PC-3 (cell line): ENCODE results near the gene KIF20B. TPM values are rescaled to one million over a fixed set of nuclear protein-coding genes. Genes with fewer than 3 reads are reported as not detected.

Experiments
- ATAC-seq: fragments of 200-7000 bp; cut with Tn5 transposase; 2 replicates; pipeline ENCODE4 v1.9.1; 2020; ENCODE audit warnings: mild to moderate bottlenecking, moderate library complexity
- BruUV-seq: library from RNA; stranded (reverse); fragments of 400-500 nt; replicated peaks from 2 replicates; lab custom pipeline; 2021; lab: Mats Ljungman, UMichigan
- CTCF ChIA-PET: fragments of 300-600 bp; sonication (Branson Sonifier 250); formaldehyde crosslinking; loops from one replicate; lab custom pipeline; 2022; ENCODE audit warnings: antibody characterized with exemption; lab: Charles Lee
- POLR2A ChIA-PET: fragments of 300-600 bp; sonication (Branson Sonifier 250); formaldehyde crosslinking; loops from one replicate; lab custom pipeline; 2022; ENCODE audit warnings: antibody characterized with exemption; ENCODE audit not compliant: unreplicated experiment; lab: Charles Lee
- DNase-seq: peaks from one replicate; pipeline ENCODE4 v3.0.0-alpha.2; 2015
- H2AFZ ChIP-seq: fragments of 300-600 bp; sonication (generic); 2 replicates; pipeline ENCODE4 v1.6.0; 2016; ENCODE audit warnings: antibody characterized with exemption, low read length
- H3F3A ChIP-seq: fragments of 300-600 bp; sonication (generic); one replicate; pipeline ENCODE4 v1.6.0; 2017; ENCODE audit warnings: antibody characterized with exemption, low read length, control low read depth, mild to moderate bottlenecking; ENCODE audit not compliant: unreplicated experiment
- H3K27ac ChIP-seq: fragments of 300-600 bp; sonication (generic); 2 replicates; pipeline ENCODE4 v1.5.1; 2016; ENCODE audit warnings: mild to moderate bottlenecking, low read length
- H3K27me3 ChIP-seq: fragments of 300-600 bp; sonication (generic); 2 replicates; pipeline ENCODE4 v1.6.1; 2016; ENCODE audit warnings: low read length, mixed read lengths
- H3K36me3 ChIP-seq: fragments of 300-600 bp; sonication (generic); 2 replicates; pipeline ENCODE4 v1.6.1; 2016; ENCODE audit warnings: low read depth, mixed run types, low read length, mixed read lengths
- H3K4me1 ChIP-seq: fragments of 300-600 bp; sonication (generic); 2 replicates; pipeline ENCODE4 v1.5.1; 2016; ENCODE audit warnings: low read length; ENCODE audit not compliant: insufficient read depth
- H3K4me2 ChIP-seq: fragments of 300-600 bp; sonication (generic); 2 replicates; pipeline ENCODE4 v1.6.0; 2016; ENCODE audit warnings: low read length
- H3K4me3 ChIP-seq: fragments of 300-600 bp; sonication (generic); 2 replicates; pipeline ENCODE4 v1.5.1; 2016; ENCODE audit warnings: mild to moderate bottlenecking, low read length, mixed read lengths
- H3K79me2 ChIP-seq: fragments of 300-600 bp; sonication (generic); 2 replicates; pipeline ENCODE4 v1.6.1; 2017; ENCODE audit warnings: low read length, mixed read lengths
- H3K9ac ChIP-seq: fragments of 300-600 bp; sonication (generic); 2 replicates; pipeline ENCODE4 v1.6.0; 2016; ENCODE audit warnings: mild to moderate bottlenecking, low read length
- H3K9me2 ChIP-seq: fragments of 300-600 bp; sonication (generic); replicated peaks from 2 replicates; pipeline ENCODE4 v1.6.1; 2016; ENCODE audit warnings: mixed run types, low read length, mixed read lengths
- H3K9me3 ChIP-seq: fragments of 300-600 bp; sonication (generic); 2 replicates; pipeline ENCODE4 v1.6.1; 2016; ENCODE audit warnings: low read length, mixed read lengths
- H4K20me1 ChIP-seq: fragments of 300-600 bp; sonication (generic); 2 replicates; pipeline ENCODE4 v1.6.1; 2016; ENCODE audit warnings: low read length, mixed read lengths
- EZH2 ChIP-seq: fragments of 300-600 bp; sonication (generic); IDR thresholded peaks from one replicate; pipeline ENCODE4 v1.6.1; 2017; ENCODE audit warnings: antibody characterized with exemption, mild to moderate bottlenecking, low read length; ENCODE audit not compliant: unreplicated experiment
- EZH2phosphoT487 ChIP-seq: fragments of 300-600 bp; sonication (generic); IDR thresholded peaks from 2 replicates; pipeline ENCODE4 v1.6.1; 2018; ENCODE audit warnings: mild to moderate bottlenecking, antibody characterized with exemption, low read length, borderline replicate concordance
- intact Hi-C: fragments of 100-400 bp; cut with micrococcal nuclease; formaldehyde crosslinking; loops from 2 replicates; pipeline ENCODE4 v1.9.0; 2023
- total RNA-seq: library from RNA; depleted of rRNA; stranded (reverse); fragments of >200 nt; gene quantifications from 2 replicates; pipeline ENCODE4 v1.2.3, GENCODE V29; 2014
- TF ChIP-seq, protein P1 (sequence below): fragments of 300-600 bp; sonication (generic); conservative IDR thresholded peaks from 2 replicates; pipeline ENCODE4 v1.5.1; 2017; ENCODE audit warnings: antibody characterized with exemption, low read depth, mild to moderate bottlenecking, low read length

The KIF20B gene
- total RNA-seq, 1 experiment from 2014 or later: 12.6 TPM

DNA sequence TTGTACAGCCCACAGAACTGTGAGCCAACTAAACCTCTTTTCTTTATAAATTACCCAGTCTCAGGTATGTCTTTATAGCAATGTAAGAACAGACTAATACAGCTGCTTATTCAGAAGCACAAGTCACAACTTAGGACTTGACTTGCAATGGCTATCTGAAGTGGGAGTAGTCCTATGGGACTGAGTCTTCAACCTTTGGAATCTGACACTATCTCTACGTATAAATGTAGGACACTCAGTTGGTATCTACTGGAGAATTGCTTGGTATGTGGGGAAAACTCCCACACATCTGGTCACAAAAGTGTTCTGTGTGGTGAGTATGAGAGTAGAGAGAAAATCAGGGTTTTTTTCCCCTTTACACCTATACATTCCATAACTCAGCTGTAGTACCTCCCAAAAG lies 44.1 kb upstream of the KIF20B start:
- DNase-seq (no peak), ATAC-seq (no peak)
- no peaks in the 10 kb centered on the region for H3K27me3 ChIP-seq
- TF ChIP-seq EZH2phosphoT487: no peak
- no peak for TF ChIP-seq EZH2
- TF ChIP-seq, protein P1, sequence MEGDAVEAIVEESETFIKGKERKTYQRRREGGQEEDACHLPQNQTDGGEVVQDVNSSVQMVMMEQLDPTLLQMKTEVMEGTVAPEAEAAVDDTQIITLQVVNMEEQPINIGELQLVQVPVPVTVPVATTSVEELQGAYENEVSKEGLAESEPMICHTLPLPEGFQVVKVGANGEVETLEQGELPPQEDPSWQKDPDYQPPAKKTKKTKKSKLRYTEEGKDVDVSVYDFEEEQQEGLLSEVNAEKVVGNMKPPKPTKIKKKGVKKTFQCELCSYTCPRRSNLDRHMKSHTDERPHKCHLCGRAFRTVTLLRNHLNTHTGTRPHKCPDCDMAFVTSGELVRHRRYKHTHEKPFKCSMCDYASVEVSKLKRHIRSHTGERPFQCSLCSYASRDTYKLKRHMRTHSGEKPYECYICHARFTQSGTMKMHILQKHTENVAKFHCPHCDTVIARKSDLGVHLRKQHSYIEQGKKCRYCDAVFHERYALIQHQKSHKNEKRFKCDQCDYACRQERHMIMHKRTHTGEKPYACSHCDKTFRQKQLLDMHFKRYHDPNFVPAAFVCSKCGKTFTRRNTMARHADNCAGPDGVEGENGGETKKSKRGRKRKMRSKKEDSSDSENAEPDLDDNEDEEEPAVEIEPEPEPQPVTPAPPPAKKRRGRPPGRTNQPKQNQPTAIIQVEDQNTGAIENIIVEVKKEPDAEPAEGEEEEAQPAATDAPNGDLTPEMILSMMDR: no peak
- no peak overlapping the region for H3K9ac ChIP-seq
- POLR2A ChIA-PET: no interaction called here
- no peaks in the 10 kb centered on the region for H3K9me2 ChIP-seq
- no peak overlapping the region for H3K4me3 ChIP-seq
- no peaks in the 10 kb centered on the region for H4K20me1 ChIP-seq
- H3F3A ChIP-seq: no peaks in the 10 kb centered on the region
- H3K27ac ChIP-seq: no peak overlapping the region
- no peak overlapping the region for H3K4me2 ChIP-seq
- H3K9me3 ChIP-seq: no peaks in the 10 kb centered on the region
- intact Hi-C loops: no loop called here
- H3K79me2 ChIP-seq: no peaks in the 10 kb centered on the region
- BruUV-seq: no TSS peak
- CTCF ChIA-PET: no interaction called here
- H3K36me3 ChIP-seq: no peaks in the 10 kb centered on the region
- H3K4me1 ChIP-seq: peaks cover 7% of the 10 kb centered on the region; the same call in 1 of the 2 replicates
- no peak overlapping the region for H2AFZ ChIP-seq

DNA sequence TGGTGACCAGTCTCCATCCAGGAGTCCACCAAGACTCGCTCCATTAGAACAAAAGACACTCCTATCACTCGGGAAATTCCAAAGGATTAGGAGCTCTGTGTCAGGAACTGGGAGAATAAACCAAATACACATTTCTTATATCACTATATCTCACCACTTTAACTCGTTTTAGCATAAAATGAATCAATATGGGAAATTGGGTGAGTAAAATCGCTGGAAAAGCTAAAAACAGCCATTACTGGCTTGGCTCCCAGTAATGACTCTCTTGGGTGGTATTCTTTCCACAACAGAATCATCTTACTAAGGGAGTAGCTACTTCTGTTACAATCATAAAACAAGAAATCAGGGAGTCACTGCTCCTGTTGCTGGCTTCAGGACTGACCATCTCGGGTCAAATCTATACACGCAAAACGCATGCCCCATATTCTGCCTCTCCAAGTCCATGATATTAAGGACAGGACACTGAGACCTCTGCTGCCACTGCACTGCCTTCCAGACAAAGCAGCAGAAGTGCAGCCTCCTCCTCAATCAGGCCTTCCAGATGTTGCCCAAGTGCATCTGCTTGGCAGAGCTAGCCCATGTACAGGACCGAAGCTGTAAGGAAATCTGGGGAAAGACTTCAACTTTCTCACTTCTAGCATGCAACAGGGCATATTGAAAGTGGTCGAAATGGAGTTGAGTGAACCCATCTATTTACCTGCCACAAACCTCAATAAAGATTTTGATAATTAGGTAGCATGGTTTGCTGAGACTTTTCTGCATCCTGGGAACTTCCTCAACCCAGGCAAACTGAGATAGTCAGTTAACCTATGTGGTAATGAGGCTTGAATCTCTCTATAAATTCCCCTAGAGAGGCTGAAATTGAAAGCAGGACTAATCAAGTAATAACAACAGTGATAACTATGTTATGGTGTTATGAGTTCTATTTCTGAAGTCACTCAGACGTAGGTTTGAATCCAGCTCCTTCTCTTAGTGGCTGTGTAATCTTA lies 42.0 kb upstream of the KIF20B start:
- no peaks in the 10 kb centered on the region for H3K79me2 ChIP-seq
- DNase-seq: peak; percentile 27
- H3F3A ChIP-seq: no peaks in the 10 kb centered on the region
- H2AFZ ChIP-seq: no peak overlapping the region
- H3K9me2 ChIP-seq: no peaks in the 10 kb centered on the region
- CTCF ChIA-PET: no interaction called here
- no peak overlapping the region for H3K4me3 ChIP-seq
- H3K9me3 ChIP-seq: no peaks in the 10 kb centered on the region
- BruUV-seq: no TSS peak
- intact Hi-C loops: no loop called here
- H3K9ac ChIP-seq: no peak overlapping the region
- H3K4me2 ChIP-seq: no peak overlapping the region
- H4K20me1 ChIP-seq: no peaks in the 10 kb centered on the region
- POLR2A ChIA-PET: no interaction called here
- H3K4me1 ChIP-seq: 0 out of 2 replicates have a peak, but pooled peaks cover 4% of the 10 kb centered on the region
- no peaks in the 10 kb centered on the region for H3K27me3 ChIP-seq
- TF ChIP-seq EZH2 (no peak), EZH2phosphoT487 (no peak)
- TF ChIP-seq, protein P1: no peak
- H3K36me3 ChIP-seq: no peaks in the 10 kb centered on the region
- no peak overlapping the region for H3K27ac ChIP-seq
- peak; percentile 42 for ATAC-seq

DNA sequence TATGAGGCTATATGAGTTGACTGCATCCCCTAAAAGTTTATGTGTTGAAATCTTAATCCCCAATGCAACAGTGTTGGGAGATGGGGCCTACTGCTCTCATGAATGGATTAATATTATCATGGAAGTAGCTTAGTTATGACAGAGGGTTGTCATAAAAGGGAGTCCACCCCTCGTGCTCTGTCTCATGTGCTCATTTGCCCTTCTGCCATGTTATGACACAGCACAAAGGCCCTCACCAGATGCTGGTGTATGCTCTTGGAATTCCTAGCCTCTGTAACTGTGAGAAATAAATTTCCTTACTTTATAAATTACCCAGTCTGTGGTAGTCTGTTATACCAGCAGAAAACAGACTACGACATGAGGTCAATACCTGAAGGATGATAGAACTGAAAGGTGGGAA lies 38.8 kb upstream of the KIF20B start:
- Histone ChIP-seq H3K4me3 (no peak overlapping the region), H3K36me3 (no peaks in the 10 kb centered on the region), H3K9ac (no peak overlapping the region), H3K4me1 (0 out of 2 replicates have a peak, but pooled peaks cover 4% of the 10 kb centered on the region), H3K27me3 (no peaks in the 10 kb centered on the region), H3K9me3 (no peaks in the 10 kb centered on the region), H3K4me2 (no peak overlapping the region), H3K27ac (no peak overlapping the region), H3F3A (no peaks in the 10 kb centered on the region), H3K79me2 (no peaks in the 10 kb centered on the region), H3K9me2 (no peaks in the 10 kb centered on the region), H2AFZ (no peak overlapping the region), H4K20me1 (no peaks in the 10 kb centered on the region)
- intact Hi-C loops: no loop called here
- BruUV-seq: no TSS peak
- TF ChIP-seq EZH2: no peak
- TF ChIP-seq, protein P1: no peak
- TF ChIP-seq EZH2phosphoT487: no peak
- CTCF ChIA-PET: no interaction called here
- DNase-seq: no peak
- POLR2A ChIA-PET: no interaction called here
- ATAC-seq: no peak
